ENCODE results near the gene CAMKK2. TPM values are rescaled to one million over a fixed set of nuclear protein-coding genes. Genes with fewer than 3 reads are reported as not detected.

The CAMKK2 gene
- total RNA-seq, 1 donor, result 22.8 TPM

DNA sequence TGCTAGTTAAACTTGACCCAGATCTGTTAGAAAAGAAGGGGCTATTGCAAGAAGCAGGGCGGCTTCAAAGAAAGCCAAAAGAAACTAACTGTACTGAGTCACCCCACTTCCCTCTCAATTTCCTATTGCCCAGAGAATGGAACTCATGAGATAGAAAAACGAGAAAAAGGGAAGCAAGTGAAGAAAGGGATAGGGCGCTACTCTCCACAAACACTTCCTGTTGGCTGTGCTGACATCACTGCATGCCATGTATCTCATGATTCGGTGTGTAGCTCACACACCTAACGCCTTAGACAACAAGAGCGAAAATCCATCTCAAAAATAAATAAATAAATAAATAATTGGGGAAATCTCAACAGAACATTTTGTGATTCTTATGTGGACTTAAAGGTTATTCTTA is 99.6 kb downstream of the CAMKK2 start:
- H3K9me3 ChIP-seq (ENCODE audit: low read depth, low read length), result no peaks in the 10 kb centered on the region
- no peaks in the 10 kb centered on the region for H3K79me2 ChIP-seq (ENCODE audit: insufficient read depth, low read length)
- H3K4me3 ChIP-seq (ENCODE audit: insufficient read depth, low read length), result no peak overlapping the region
- peaks cover 2% of the 10 kb centered on the region for H3K4me1 ChIP-seq (ENCODE audit: insufficient read depth, low read length)
- no peaks in the 10 kb centered on the region for H4K20me1 ChIP-seq (ENCODE audit: insufficient read depth, low read length)
- TF ChIP-seq, protein P1, sequence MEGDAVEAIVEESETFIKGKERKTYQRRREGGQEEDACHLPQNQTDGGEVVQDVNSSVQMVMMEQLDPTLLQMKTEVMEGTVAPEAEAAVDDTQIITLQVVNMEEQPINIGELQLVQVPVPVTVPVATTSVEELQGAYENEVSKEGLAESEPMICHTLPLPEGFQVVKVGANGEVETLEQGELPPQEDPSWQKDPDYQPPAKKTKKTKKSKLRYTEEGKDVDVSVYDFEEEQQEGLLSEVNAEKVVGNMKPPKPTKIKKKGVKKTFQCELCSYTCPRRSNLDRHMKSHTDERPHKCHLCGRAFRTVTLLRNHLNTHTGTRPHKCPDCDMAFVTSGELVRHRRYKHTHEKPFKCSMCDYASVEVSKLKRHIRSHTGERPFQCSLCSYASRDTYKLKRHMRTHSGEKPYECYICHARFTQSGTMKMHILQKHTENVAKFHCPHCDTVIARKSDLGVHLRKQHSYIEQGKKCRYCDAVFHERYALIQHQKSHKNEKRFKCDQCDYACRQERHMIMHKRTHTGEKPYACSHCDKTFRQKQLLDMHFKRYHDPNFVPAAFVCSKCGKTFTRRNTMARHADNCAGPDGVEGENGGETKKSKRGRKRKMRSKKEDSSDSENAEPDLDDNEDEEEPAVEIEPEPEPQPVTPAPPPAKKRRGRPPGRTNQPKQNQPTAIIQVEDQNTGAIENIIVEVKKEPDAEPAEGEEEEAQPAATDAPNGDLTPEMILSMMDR (IDR thresholded peaks at IDR 0.05; ENCODE audit: extremely low read depth, low read depth, low read length), result no peak
- no peaks in the 10 kb centered on the region for H3K27me3 ChIP-seq (ENCODE audit: insufficient read depth, low read length)
- no peaks in the 10 kb centered on the region for H3K36me3 ChIP-seq (ENCODE audit: insufficient read depth, low read length)
- no peak overlapping the region for H3K27ac ChIP-seq (ENCODE audit: low read depth, low read length)
- no peak overlapping the region for H3K4me2 ChIP-seq (ENCODE audit: insufficient read depth, low read length)
- peak; percentile 1 for DNase-seq (ENCODE audit: insufficient read length, low spot score, missing footprints)
- H2AFZ ChIP-seq (ENCODE audit: low read length), result no peak overlapping the region

DNA sequence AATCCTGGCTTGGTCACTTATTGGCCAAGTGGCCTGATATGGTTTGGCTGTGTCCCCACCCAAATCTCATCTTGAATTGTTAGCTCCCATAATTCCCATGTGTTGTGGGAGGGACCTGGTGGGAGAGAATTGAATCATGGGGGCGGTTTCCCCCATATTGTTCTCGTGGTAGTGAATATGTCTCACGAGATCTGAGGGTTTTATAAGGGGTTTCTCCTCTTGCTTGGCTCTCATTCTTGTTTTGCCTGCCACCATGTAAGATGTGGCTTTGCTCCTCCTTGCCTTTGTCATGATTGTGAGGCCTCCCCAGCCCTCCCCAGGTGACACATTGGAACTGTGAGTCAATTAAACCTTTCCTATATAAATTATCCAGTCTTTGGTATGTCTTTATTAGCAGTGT is 105.4 kb downstream of the CAMKK2 start:
- Histone ChIP-seq H3K9me3 (ENCODE audit: low read depth, low read length) (no peaks in the 10 kb centered on the region), H3K4me3 (ENCODE audit: insufficient read depth, low read length) (peak overlapping the region; percentile 11), H3K27ac (ENCODE audit: low read depth, low read length) (peak overlapping the region; percentile 79), H2AFZ (ENCODE audit: low read length) (peak overlapping the region; percentile 23), H3K4me2 (ENCODE audit: insufficient read depth, low read length) (peak overlapping the region; percentile 28), H4K20me1 (ENCODE audit: insufficient read depth, low read length) (no peaks in the 10 kb centered on the region), H3K79me2 (ENCODE audit: insufficient read depth, low read length) (no peaks in the 10 kb centered on the region), H3K27me3 (ENCODE audit: insufficient read depth, low read length) (no peaks in the 10 kb centered on the region), H3K4me1 (ENCODE audit: insufficient read depth, low read length) (peaks cover 20% of the 10 kb centered on the region), H3K36me3 (ENCODE audit: insufficient read depth, low read length) (no peaks in the 10 kb centered on the region)
- no peak for DNase-seq (ENCODE audit: insufficient read length, low spot score, missing footprints)
- TF ChIP-seq, protein P1 (IDR thresholded peaks at IDR 0.05; ENCODE audit: extremely low read depth, low read depth, low read length), result no peak

DNA sequence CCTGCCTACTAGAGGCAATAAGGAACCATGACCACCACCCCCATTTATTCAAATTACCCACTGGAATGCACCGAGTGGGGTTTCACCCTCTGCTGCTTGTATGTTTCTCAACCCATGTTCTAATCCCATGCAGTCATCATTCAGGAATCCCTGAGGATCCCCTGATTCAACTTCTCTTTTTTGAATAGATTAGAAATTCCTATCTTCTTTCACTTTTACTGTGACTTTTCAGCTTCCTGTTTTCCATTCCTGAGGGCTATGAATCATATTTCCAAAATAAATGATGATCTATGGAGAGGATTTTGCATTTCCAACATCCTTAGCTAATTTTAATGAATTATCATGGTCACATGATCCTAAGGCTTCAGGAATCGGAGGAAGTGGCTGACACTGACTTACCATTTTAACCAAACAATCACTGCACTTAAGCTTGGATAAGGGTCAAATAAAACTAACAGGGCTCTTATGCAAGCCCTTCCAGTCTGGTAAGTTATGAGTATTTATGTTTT is 105.9 kb downstream of the CAMKK2 start:
- peak; percentile 94 for DNase-seq (ENCODE audit: insufficient read length, low spot score, missing footprints)
- peak overlapping the region; percentile 23 for H2AFZ ChIP-seq (ENCODE audit: low read length)
- H3K4me3 ChIP-seq (ENCODE audit: insufficient read depth, low read length), result peak overlapping the region; percentile 11
- no peaks in the 10 kb centered on the region for H3K36me3 ChIP-seq (ENCODE audit: insufficient read depth, low read length)
- H3K4me2 ChIP-seq (ENCODE audit: insufficient read depth, low read length), result peak overlapping the region; percentile 28
- TF ChIP-seq, protein P1 (IDR thresholded peaks at IDR 0.05; ENCODE audit: extremely low read depth, low read depth, low read length), result no peak
- H4K20me1 ChIP-seq (ENCODE audit: insufficient read depth, low read length), result no peaks in the 10 kb centered on the region
- H3K27ac ChIP-seq (ENCODE audit: low read depth, low read length), result peak overlapping the region; percentile 79
- H3K9me3 ChIP-seq (ENCODE audit: low read depth, low read length), result no peaks in the 10 kb centered on the region
- peaks cover 20% of the 10 kb centered on the region for H3K4me1 ChIP-seq (ENCODE audit: insufficient read depth, low read length)
- H3K79me2 ChIP-seq (ENCODE audit: insufficient read depth, low read length), result no peaks in the 10 kb centered on the region
- H3K27me3 ChIP-seq (ENCODE audit: insufficient read depth, low read length), result no peaks in the 10 kb centered on the region

DNA sequence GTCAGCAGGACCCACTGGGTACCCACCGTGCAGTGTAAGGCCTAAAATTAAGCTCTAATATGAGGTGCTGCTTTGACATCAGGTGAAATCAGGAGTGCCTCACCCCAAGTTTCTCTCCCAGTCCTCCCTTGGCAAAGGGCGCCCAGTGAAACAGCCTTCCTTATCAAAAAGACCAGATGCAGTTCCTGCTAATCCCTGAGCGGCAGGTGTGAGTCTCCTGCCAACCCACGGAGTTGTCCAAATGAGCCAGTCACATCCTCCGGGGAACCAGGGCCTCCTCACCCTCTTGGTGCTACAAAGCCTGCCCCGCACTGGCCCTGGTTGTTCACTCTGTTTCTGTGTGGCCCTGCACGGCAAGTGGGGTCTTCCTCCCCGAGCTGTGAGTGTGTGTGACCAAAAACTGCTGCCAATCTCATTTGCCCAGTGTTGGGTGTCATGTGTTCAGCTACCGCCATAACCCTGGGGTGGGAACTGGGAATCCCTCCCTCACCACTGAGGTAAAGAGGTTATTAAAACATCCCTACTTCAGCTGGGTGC is 106.8 kb downstream of the CAMKK2 start:
- TF ChIP-seq, protein P1 (IDR thresholded peaks at IDR 0.05; ENCODE audit: extremely low read depth, low read depth, low read length), result no peak
- Histone ChIP-seq H3K36me3 (ENCODE audit: insufficient read depth, low read length) (no peaks in the 10 kb centered on the region), H3K4me3 (ENCODE audit: insufficient read depth, low read length) (no peak overlapping the region), H3K79me2 (ENCODE audit: insufficient read depth, low read length) (no peaks in the 10 kb centered on the region), H3K27me3 (ENCODE audit: insufficient read depth, low read length) (no peaks in the 10 kb centered on the region), H3K9me3 (ENCODE audit: low read depth, low read length) (no peaks in the 10 kb centered on the region), H3K27ac (ENCODE audit: low read depth, low read length) (peak overlapping the region; percentile 47), H4K20me1 (ENCODE audit: insufficient read depth, low read length) (no peaks in the 10 kb centered on the region), H2AFZ (ENCODE audit: low read length) (peak overlapping the region; percentile 21), H3K4me2 (ENCODE audit: insufficient read depth, low read length) (peak overlapping the region; percentile 71), H3K4me1 (ENCODE audit: insufficient read depth, low read length) (peaks cover 20% of the 10 kb centered on the region)
- DNase-seq (ENCODE audit: insufficient read length, low spot score, missing footprints), result peak; percentile 41
